GM18868 (cell line): ENCODE measurements around the gene DLX1.
"Not testable (repeated sequence)": the region's sequence is repeated elsewhere in the genome, so short reads cannot be mapped to it uniquely, and the experiment has no call there.

Experiments
- ATAC-seq: cut with Tn5 transposase; IDR thresholded peaks from one replicate; pipeline ENCODE4 v1.9.1; 2021; ENCODE audit warnings: mild to moderate bottlenecking, moderate library complexity; ENCODE audit not compliant: unreplicated experiment

Gene DLX1

DNA sequence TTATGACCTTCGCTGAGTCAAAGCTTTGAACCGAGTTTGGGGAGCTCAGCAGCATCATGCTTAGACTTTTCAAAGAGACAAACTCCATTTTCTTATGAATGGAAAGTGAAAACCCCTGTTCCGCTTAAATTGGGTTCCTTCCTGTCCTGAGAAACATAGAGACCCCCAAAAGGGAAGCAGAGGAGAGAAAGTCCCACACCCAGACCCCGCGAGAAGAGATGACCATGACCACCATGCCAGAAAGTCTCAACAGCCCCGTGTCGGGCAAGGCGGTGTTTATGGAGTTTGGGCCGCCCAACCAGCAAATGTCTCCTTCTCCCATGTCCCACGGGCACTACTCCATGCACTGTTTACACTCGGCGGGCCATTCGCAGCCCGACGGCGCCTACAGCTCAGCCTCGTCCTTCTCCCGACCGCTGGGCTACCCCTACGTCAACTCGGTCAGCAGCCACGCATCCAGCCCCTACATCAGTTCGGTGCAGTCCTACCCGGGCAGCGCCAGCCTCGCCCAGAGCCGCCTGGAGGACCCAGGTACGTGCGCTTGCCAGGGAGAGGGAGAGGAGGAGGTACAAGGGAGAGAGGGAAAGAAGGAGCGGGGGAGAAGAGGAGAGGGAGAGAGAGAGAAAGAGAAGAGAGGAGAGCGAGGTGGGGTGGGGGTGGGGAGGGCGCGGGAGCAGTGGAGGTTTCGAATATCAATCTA, at the start of gene DLX1:
TSS of gene DLX1 (plus strand) at position 48 of the 700 bp plus-strand sequence. CDS start at position 219, 171 bp downstream.
- ATAC-seq: peak; percentile 16

DNA sequence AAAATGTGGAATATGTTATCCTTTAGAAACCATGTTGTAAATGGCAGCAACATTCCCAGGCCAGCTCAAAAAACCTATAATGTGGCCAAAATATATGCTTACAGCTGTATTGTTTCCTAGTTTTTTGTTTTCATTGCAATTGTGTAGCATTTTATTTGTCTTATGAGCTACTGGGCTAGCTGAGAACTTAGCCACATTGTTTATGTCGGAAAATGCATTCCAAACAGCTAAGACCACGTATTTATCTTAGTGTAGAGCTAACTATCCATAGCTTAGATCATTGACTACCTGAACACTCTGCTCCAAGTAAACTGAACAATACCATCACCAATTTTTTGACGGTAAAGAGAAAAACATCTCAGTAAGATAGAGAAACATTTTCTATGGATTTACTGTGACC, 47.2 kb upstream of the DLX1 start:
- ATAC-seq: no peak

DNA sequence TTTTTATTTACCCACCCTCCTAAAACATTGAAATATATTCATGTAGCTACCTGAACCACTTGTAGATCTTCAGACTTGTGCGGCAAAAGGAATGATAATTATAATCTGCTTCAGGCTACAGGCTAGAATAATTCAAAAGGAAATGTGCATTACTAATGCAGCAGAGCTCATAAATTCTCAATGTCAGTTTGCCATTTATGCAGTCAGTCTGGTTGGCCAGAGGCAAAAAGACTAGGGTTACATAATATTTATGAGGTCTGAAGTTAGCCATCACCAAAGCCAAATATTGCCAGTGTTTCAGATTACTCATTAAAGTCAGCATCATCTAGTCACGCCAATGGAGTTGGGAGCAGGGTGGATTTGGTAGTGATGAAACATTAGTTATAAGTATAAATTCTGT, 46.7 kb upstream of the DLX1 start:
- ATAC-seq: no peak

DNA sequence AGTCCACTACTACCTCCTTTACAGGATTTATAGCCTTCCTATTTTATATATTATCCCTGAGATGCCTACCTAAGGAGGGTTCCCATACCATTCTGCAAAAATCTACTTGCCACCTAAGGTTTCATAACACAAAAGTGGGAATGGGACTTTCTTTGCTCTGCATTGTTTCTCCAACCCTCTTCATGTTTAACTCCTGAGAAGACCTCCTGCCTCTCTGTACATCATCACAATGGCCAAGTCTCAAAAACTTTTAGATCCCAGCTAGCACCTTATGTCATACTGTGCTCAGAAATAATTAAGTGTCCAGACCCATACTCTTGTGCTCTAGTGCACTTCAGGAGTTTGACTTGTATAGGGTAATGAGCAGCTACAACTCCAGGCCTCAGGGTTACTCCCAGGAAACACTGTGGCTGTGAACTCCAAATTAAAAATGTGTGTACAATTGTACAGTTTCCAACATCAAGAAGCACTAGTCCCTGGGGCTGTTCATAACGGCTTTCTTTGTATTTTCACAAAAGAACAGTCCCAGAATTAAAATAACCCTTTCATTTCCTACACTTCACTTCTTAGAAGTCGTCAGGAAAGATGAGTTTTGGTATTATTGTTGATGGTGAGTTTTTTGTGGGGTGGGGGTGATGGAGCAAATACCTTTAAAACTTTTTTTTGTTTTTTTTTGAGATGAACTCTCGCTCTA, 46.1 kb upstream of the DLX1 start:
- ATAC-seq: no peak

DNA sequence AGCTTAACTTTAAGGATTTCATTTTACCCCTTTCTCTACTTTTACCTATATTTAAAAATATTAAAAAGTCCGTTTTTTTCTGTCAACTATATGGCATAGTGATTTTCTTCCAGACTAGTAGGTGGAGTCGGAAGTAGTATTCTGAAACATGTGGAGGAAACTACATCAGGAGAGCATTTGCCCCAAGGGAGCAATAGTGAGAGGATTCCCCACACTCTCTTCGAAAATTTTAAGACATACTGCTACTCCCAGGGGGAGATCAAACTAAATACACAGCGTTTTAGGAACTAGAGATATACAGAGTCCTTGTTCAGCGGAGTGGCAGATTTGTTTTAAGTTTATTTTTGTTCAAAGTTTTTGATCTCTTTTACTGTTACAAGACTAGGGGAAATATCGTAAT, 45.0 kb upstream of the DLX1 start:
- no peak for ATAC-seq

DNA sequence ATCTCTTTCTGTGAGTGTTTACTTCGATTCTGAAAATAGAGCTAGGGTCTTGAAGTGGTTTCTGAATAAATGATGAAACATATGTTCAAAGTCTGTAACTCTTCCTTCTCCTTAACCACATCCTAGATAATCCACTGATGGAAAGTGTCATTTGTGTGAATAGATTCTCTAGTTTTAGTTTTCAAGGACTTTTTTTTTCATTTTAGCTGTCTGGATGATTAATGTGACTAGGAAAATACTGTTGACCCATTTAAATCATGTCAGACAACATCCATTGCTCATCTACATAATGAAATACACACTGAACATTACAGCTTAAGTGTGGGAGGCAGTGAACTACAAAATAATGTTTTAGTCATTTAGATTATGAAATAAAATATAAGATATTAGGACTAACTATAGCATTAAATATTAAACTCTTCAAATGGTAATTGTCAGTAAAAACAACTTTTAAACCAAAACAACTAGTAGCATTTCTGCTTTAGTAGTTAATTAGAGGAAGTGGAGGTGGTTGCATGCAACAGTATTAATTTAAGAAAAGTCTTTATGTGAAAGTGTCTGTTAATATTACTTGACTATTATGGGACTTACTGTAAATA, 39.1 kb upstream of the DLX1 start:
- no peak for ATAC-seq

DNA sequence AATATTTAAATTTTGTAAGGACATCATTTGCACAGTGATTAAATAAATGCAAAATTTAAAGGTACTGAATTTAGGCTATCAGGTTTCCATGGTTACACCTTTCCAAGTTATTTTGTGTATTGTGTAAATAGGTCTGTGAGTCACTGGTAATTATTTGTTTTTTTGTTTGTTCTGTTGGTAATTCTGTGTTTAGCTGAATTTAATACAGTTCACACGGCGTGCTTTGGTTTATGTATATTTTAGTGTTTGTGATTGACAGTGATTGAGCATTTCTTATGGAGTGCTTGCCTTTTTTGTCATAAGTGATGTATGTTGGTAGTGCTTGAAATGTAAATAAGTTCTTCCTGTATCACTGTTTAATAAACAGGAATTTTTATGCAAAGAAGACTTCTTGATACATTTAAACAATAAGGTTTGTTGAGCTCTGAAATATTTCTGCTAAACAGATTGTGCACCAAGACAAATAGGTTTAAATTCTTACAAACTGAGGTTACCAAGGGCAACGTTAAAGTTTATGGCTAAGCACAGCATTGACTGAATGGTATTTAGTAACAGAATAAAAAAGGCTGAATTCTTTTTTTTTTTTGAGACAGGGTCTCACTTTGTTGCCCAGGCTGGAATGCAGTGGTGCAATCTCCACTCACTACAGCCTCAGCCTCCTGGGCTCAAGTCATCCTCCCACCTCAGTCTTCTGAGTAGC, 38.3 kb upstream of the DLX1 start:
- no peak for ATAC-seq

DNA sequence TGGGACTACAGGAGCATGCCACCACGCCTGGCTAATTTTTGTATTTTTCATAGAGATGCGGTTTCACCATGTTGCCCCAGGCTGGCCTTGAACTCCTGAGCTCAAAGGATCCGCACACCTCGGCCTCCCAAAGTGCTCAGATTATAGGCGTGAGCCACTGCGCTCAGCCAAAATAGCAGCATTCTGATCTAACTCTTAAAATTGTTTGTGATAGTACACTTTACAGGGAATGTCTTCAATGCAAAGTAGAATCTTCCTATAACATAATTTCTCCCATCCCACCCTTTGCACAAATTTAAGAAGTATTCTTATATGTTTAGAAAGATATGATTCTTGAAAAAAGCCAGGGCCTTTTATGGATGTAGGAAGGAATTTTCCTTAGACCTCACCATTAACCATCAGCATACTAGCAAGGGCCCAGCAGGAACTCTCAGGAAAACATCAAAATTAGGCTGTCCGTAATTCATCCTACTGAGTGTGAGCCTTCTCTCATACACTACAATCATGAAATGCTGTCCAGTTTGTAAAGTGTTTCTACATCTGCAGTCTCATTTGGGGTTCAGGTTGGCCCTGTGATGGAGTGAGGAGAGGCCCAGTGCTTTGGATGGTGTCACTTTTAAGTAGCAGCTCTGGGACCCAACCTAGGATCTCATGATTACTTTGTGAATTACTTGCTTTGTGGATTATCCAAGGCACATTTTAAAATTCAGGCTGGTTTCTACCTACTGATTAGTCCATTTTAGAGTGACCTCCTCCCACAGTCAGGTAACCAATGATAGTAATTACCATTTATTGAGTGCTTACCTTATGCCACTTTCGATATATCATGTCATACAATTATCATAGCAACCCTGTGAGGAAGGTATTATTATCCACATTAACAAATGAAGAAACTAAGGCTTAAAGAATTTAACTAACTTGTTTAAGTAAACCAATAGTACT, 37.5 kb upstream of the DLX1 start:
- ATAC-seq: no peak

DNA sequence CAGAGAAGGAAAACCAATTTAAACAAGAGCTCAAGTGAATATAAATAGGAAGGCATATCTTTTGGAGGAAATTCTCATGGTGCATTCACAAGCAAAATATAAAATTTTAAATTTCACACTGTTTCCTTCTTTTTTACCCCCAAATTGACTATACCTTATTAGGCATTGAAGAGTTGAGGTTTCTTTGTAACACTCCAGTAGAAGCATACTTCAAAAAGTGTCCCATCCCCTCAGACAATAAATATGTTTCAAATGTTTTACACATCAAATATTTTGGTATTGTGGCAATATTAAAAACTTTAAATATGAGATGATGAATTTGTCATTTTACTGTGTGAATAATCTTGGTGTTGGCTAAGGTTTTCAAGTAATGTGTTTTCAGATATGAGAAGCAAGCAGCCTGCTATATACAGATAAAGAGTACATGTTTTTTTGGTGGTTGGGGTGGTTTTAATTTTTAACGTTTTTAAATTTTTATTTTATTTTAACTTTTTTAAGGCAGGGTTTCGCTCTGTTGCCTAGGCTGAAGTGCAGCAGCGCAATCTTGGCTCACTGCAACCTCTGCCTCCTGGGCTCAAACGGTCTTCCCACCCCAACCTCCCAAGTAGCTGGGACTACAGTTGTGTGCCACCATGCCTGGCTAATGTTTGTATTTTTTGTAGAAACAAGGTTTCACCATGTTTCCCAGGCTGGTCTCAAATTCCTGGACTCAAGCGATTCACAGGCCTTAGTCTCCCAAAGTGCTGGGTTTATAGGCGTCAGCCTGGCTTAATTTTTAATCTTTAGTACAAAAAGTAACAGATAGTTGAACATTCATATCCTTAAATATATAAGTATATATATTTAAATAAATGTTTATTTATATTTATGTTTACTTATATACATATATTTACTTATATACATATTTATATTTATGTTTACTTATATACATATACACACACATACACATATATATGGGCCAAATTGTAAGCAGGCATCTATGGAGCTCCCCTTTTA, 36.5 kb upstream of the DLX1 start:
- ATAC-seq: no peak

DNA sequence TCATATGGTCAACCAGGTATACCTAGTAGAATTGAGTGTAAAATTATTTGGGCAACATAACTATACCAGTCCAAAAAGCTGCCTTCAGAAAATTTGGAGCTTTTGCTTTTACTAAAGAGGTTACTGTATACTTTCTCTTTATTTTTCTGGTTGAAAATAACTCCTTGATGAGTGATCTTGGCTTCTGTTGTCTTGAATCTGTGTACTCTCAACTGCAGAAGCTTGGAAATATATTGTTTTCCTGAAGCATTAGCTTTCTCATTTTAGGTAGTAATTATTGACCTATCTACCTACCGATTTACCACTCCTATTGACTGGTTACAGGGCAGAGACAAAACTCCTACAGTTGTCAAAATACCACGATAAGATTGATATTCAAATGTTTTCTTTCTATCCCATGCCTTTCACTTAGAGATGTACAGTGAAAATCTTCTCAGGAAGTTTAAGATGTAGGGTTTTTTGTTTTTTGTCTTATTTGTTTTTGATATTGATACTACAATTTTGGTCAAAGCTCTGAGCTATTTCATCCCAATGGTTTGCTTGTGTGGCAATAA, 35.7 kb upstream of the DLX1 start:
- no peak for ATAC-seq

DNA sequence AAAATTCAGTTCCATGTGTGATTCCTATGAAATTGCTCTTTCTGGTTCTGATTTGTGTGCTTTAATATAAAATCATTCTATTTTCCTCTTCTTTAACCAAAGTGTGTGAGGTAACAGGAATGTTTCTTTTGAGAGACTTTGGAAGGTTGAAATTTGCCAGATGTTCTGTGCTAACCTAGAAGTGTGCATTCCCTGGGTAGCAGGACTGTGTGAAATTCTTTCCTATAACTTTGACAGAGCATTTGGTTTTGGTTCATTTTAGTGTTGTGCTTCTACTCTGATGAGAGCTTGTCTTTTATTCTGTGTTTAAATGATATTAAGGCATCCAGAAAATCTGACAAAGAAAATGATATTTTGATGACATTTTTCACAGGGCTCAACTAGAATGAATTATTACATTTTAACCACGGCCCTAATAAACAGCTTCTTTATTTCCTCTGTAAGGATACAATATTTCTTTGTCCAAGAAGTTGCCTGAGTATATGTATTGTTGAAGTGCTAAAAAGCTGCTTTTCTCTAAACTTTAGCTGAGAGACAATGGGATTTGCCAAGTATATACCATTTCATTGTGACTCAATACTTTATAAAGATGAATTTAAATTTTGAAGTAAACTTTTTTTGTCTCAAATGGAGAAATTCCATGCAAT, 34.7 kb upstream of the DLX1 start:
- no peak for ATAC-seq

DNA sequence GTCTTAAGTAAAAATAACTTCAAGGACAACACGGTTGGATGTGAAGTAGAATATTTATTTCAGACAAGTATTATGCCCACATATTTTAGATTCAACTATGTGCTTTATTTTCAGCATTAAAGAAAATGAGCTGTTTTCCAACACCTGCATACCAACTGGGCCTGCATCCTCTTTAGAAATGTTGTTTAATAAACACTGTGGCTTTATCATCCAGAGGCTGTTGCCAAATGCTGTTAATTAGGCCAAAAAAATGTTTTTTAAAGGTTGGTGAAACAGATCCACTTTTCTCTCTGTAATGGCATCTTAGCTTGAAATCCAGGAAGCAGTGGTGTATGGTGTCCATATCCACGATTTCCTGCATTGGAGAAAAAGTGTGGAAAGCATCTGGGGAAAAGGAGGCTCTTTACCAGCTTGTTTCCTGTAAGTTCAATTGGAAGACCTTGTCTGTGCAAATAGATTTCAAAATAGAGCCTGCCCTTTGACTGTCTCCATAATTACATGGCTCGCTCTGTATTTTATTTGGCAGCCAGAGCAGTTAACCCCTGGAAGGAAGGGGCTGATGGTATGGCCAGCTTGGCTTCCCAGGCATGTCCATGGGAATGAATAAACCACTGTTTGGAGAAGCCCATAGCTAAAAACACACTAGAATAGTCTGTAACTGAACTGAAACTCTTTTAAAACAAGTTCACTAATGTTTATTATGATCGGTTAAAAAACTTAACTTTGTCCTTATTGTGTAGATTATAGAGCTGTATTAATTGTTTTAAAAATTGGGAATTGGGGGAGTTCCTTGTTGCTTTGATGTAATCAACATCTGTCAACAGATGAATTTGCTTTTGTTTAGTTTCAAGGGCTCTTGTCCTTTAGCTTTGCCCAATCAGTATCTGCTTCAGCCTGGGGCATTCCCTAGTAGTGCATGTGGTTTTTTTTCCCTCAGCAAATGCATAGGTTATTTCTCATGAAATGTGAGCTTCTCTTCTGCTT, 33.0 kb upstream of the DLX1 start:
- peak; percentile 82 for ATAC-seq

DNA sequence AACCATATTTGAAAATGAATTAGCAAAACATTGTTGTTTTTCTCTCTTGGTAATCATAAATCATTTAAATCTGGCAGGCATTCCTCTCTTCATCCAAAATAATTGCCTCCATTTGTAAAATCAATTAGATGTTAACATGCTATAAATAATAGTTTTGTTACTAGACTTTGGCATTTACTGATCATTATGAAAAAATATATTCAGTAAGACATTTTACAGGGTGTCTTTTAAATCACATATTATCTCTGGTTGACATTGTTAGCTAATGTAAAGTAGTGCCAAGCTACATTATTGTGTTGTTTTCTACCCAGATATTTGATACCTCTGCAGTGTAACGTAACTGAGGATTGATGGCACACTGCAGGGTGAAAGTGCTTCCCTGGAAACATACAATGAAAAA, 31.8 kb upstream of the DLX1 start:
- no peak for ATAC-seq

DNA sequence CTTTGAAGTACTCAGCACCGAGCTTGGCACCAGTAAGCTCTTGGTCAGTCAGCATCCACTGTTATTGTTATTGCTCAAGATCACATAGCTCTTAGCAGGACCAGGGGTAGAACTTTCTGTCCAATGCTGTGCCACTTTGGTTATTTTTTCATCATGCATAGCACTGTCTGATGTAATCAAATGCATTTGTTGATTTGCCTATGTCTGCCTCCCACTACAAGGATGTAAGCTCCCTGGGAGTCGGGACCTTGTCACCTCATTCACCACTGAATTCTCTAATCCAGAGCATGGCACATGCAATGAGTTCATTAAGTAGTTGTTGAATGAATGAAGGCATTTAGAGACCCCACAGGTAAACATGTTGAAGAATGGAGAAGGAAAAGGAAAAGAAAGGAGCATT, 29.0 kb upstream of the DLX1 start:
- ATAC-seq: no peak

DNA sequence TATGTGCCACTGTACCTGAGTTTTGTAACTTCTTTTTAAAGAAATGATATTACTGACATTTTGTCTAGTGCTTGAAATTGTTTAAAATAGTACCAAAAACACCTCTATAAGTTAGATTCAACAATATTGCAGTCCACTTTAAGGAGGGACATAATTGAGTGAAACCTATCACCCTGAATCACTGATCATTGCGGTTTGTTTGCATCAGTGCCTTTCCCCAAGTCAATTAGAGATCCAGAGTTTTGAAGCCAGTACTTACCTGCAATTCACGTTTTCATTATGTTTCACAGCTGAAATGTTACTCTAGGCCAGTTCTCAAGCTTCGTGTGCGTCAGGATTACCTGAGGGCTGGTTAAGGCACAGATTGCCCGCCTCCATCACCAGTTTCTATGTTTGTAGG, 26.6 kb upstream of the DLX1 start:
- no peak for ATAC-seq

DNA sequence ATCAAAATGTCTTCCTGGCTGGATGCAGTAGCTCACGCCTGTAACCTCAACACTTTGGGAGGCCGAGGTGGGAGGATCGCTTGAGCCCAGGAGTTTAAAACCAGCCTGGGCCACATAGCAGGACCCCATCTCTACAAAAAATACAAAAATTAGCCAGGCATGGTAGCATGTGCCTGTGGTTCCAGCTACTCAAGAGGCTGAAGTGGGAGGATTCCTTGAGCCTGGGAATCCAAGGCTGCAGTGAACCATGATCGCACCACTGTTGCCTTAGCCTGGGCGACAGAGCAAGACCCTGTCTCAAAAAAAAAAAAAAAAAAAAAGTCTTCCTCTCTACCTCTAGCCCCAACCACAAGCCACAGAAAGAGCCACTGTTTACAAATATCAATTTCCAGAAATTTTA, 25.2 kb upstream of the DLX1 start:
- not testable (repeated sequence) for ATAC-seq

DNA sequence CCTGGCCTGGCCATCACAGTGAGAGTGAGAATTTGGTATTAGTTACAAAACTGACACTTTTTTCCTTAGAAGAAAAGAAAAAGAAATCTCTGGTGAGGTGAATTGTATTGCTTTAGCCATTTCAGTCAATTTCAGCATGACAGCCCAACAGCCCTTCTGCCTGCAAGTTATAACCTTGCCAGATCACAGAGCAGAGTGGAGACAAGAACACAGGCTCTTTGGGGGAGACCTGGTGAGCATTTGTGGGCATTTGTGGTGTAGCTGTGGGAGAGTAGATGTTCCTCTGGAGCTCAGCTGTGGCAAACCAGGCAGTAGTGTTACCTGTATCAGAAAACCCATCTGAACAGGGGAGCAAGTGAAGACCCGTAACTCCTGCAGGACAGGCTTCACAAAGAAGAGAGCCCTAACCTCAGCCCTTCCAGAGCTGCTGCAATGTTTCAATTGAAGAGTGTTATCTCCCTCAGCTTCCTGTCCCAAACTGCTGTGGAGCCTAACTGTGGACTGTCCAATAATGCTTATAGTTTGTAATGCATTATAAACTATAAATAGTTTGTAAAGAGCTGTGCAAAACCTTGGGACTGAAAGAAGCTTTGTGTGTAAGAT, 22.8 kb upstream of the DLX1 start:
- ATAC-seq: no peak
